PC-9 (cell line): ENCODE results near the gene SELENOW. TPM values are rescaled to one million over a fixed set of nuclear protein-coding genes. Genes with fewer than 3 reads are reported as not detected.
A peak's percentile ranks its signal among the peaks of the same experiment; 100 is the strongest.

Source experiments
- BruUV-seq: library from RNA; stranded (reverse); fragments of 400-500 nt; replicated peaks from 2 replicates; lab custom pipeline; 2021; lab: Mats Ljungman, UMichigan
- CTCF ChIA-PET: fragments of 300-600 bp; sonication (Branson Sonifier 250); formaldehyde crosslinking; loops from one replicate; lab custom pipeline; 2022; ENCODE audit warnings: antibody characterized with exemption; lab: Charles Lee
- POLR2A ChIA-PET: fragments of 300-600 bp; sonication (Branson Sonifier 250); formaldehyde crosslinking; loops from one replicate; lab custom pipeline; 2022; ENCODE audit warnings: antibody characterized with exemption; ENCODE audit not compliant: unreplicated experiment; lab: Charles Lee
- DNase-seq, 2 experiments: peaks; one replicate each; pipeline versions ENCODE4 v3.0.0 to v3.0.0-alpha.2; 2015 to 2022; ENCODE audit warnings: mixed read lengths in 1 of 2
- H2AFZ ChIP-seq: fragments of 200-600 bp; sonication (generic); 2 replicates; pipeline ENCODE4 v1.8.1; 2017; ENCODE audit warnings: antibody characterized with exemption
- H3F3A ChIP-seq: fragments of 200-600 bp; sonication (generic); 2 replicates; pipeline ENCODE4 v1.8.1; 2017; ENCODE audit warnings: antibody characterized with exemption, mild to moderate bottlenecking, low read depth; ENCODE audit not compliant: insufficient read depth
- H3K27ac ChIP-seq: fragments of 200-600 bp; sonication (generic); 2 replicates; pipeline ENCODE4 v1.6.1; 2016; ENCODE audit warnings: mixed run types
- H3K27me3 ChIP-seq: fragments of 200-600 bp; sonication (generic); 2 replicates; pipeline ENCODE4 v1.6.1; 2016; ENCODE audit warnings: low read depth, mixed run types; ENCODE audit not compliant: insufficient read depth
- H3K36me3 ChIP-seq: fragments of 200-600 bp; sonication (generic); 2 replicates; pipeline ENCODE4 v1.6.1; 2016; ENCODE audit warnings: low read depth, mixed run types
- H3K4me1 ChIP-seq: fragments of 200-600 bp; sonication (generic); replicated peaks from 2 replicates; pipeline ENCODE4 v1.6.1; 2016; ENCODE audit warnings: mixed run types; ENCODE audit not compliant: insufficient read depth
- H3K4me2 ChIP-seq: fragments of 200-600 bp; sonication (generic); 2 replicates; pipeline ENCODE4 v1.6.1; 2017; ENCODE audit warnings: mixed run types
- H3K4me3 ChIP-seq: fragments of 200-600 bp; sonication (generic); 2 replicates; pipeline ENCODE4 v1.6.1; 2016; ENCODE audit warnings: mixed run types
- H3K79me2 ChIP-seq: fragments of 200-600 bp; sonication (generic); 2 replicates; pipeline ENCODE4 v1.6.1; 2017; ENCODE audit warnings: low read depth, mixed run types
- H3K9me2 ChIP-seq: fragments of 200-600 bp; sonication (generic); 2 replicates; pipeline ENCODE4 v1.8.1; 2017; ENCODE audit warnings: mild to moderate bottlenecking; ENCODE audit not compliant: insufficient read depth
- H3K9me3 ChIP-seq: fragments of 200-600 bp; sonication (generic); 2 replicates; pipeline ENCODE4 v1.8.1; 2016; ENCODE audit warnings: low read depth; ENCODE audit not compliant: insufficient read depth
- H4K20me1 ChIP-seq: fragments of 200-600 bp; sonication (generic); 2 replicates; pipeline ENCODE4 v1.8.1; 2017; ENCODE audit not compliant: insufficient read depth
- CTCF ChIP-seq: fragments of 200-600 bp; sonication (generic); conservative IDR thresholded peaks from 2 replicates; pipeline ENCODE4 v1.6.1; 2017; ENCODE audit warnings: mixed run types, antibody characterized with exemption, mild to moderate bottlenecking, moderate library complexity
- EZH2 ChIP-seq: fragments of 200-600 bp; sonication (generic); IDR thresholded peaks from 2 replicates; pipeline ENCODE4 v1.8.0; 2017; ENCODE audit warnings: antibody characterized with exemption, low read depth
- intact Hi-C: fragments of 100-400 bp; cut with micrococcal nuclease; formaldehyde crosslinking; loops from one replicate; pipeline ENCODE4 v1.10.0; 2022; ENCODE audit not compliant: unreplicated experiment
- total RNA-seq: library from RNA; stranded (reverse); gene quantifications from 2 replicates; pipeline ENCODE4 v1.2.3, GENCODE V29; 2021

Gene SELENOW
- total RNA-seq, 1 experiment from 2014 or later: 186 TPM

GRCh38 chr19:47735131-47735530, 43.4 kb upstream of the SELENOW start:
- H3K27ac ChIP-seq: no peak overlapping the region
- no peak overlapping the region for H2AFZ ChIP-seq
- H3K4me3 ChIP-seq: no peak overlapping the region
- CTCF ChIA-PET: no interaction called here
- peak in 1 of 2 experiments; percentile 57 for DNase-seq
- TF ChIP-seq EZH2 (no peak), CTCF (no peak)
- POLR2A ChIA-PET: no interaction called here
- no peaks in the 10 kb centered on the region for H3K27me3 ChIP-seq
- H3K4me2 ChIP-seq: no peak overlapping the region
- 0 out of 2 replicates have a peak, but pooled peaks cover 3% of the 10 kb centered on the region for H3K4me1 ChIP-seq
- H3K9me2 ChIP-seq: no peaks in the 10 kb centered on the region
- peaks cover 23% of the 10 kb centered on the region; the same call in 1 of the 2 replicates for H3F3A ChIP-seq
- H3K36me3 ChIP-seq: no peaks in the 10 kb centered on the region
- intact Hi-C loops: no loop called here
- H3K9me3 ChIP-seq: no peaks in the 10 kb centered on the region
- no peaks in the 10 kb centered on the region for H3K79me2 ChIP-seq
- BruUV-seq: no TSS peak
- no peaks in the 10 kb centered on the region for H4K20me1 ChIP-seq

GRCh38 chr19:47740866-47741519, 37.5 kb upstream of the SELENOW start:
- POLR2A ChIA-PET: no interaction called here
- no peak overlapping the region for H3K27ac ChIP-seq

GRCh38 chr19:47741544-47742140, 36.9 kb upstream of the SELENOW start:
- TF ChIP-seq CTCF (no peak), EZH2 (no peak)
- DNase-seq: no peak
- H3F3A ChIP-seq: peaks cover 29% of the 10 kb centered on the region
- no peaks in the 10 kb centered on the region for H3K27me3 ChIP-seq
- BruUV-seq: no TSS peak
- peaks cover 4% of the 10 kb centered on the region; the same call in 1 of the 2 replicates for H3K9me2 ChIP-seq
- no peak overlapping the region for H3K27ac ChIP-seq
- ChIA-PET CTCF (no interaction called here), POLR2A (no interaction called here)
- intact Hi-C loops: no loop called here
- H3K4me1 ChIP-seq: peaks cover 25% of the 10 kb centered on the region
- no peaks in the 10 kb centered on the region for H3K9me3 ChIP-seq
- peaks cover 9% of the 10 kb centered on the region for H3K79me2 ChIP-seq
- H4K20me1 ChIP-seq: peaks cover 4% of the 10 kb centered on the region; the same call in 1 of the 2 replicates
- peaks cover under 1% of the 10 kb centered on the region; the same call in 1 of the 2 replicates for H3K36me3 ChIP-seq
- H3K4me3 ChIP-seq: no peak overlapping the region
- H3K4me2 ChIP-seq: no peak overlapping the region
- no peak overlapping the region for H2AFZ ChIP-seq

More at GRCh38 chr19:47740866-47741519, 37.5 kb upstream of the SELENOW start:
- no peak overlapping the region for H2AFZ ChIP-seq
- H3K36me3 ChIP-seq: no peaks in the 10 kb centered on the region
- CTCF ChIA-PET: interaction anchor here (1.0 kb wide), 1 partner anchor 28 kb away, joined by 4 read pairs; the partner anchor contains the start of gene EHD2
- no peak overlapping the region for H3K4me3 ChIP-seq
- DNase-seq: no peak
- H3K9me3 ChIP-seq: no peaks in the 10 kb centered on the region
- intact Hi-C loops: no loop called here
- TF ChIP-seq EZH2 (no peak), CTCF (no peak)
- H3K9me2 ChIP-seq: peaks cover 4% of the 10 kb centered on the region; the same call in 1 of the 2 replicates
- H3K4me1 ChIP-seq: peaks cover 20% of the 10 kb centered on the region
- H3F3A ChIP-seq: peaks cover 29% of the 10 kb centered on the region
- no peaks in the 10 kb centered on the region; the same call in 1 of the 2 replicates for H4K20me1 ChIP-seq
- H3K27me3 ChIP-seq: no peaks in the 10 kb centered on the region
- H3K79me2 ChIP-seq: peaks cover 3% of the 10 kb centered on the region
- no TSS peak for BruUV-seq
- H3K4me2 ChIP-seq: no peak overlapping the region
